WTC11 (cell line): ENCODE data around the gene NDUFS2. TPM values are rescaled to one million over a fixed set of nuclear protein-coding genes. Genes with fewer than 3 reads are reported as not detected.

Experiments
- ATAC-seq: fragments of 200-7000 bp; cut with Tn5 transposase; 2 replicates; pipeline ENCODE4 v1.10.0; 2021; ENCODE audit warnings: mild to moderate bottlenecking, moderate library complexity
- CTCF ChIA-PET: fragments of 300-600 bp; sonication (Branson Sonifier 250); formaldehyde crosslinking; loops from one replicate; lab custom pipeline; 2021; ENCODE audit warnings: antibody characterized with exemption; lab: Charles Lee
- POLR2A ChIA-PET: fragments of 350-600 bp; sonication (Branson Sonifier 250); formaldehyde crosslinking; loops from one replicate; lab custom pipeline; 2021; ENCODE audit warnings: antibody characterized with exemption; lab: Charles Lee
- DNase-seq: peaks from one replicate; pipeline ENCODE4 v3.0.0; 2021; ENCODE audit warnings: low spot score
- H3K27ac Mint-ChIP-seq: 2 replicates; pipeline ENCODE4 v1.8.0; 2021; ENCODE audit warnings: mixed read lengths
- H3K27me3 Mint-ChIP-seq: 2 replicates; pipeline ENCODE4 v1.8.0; 2021; ENCODE audit warnings: low read depth, mild to moderate bottlenecking, moderate library complexity, mixed read lengths
- H3K36me3 Mint-ChIP-seq: 2 replicates; pipeline ENCODE4 v1.8.0; 2021; ENCODE audit warnings: mixed read lengths
- H3K4me1 Mint-ChIP-seq: 2 replicates; pipeline ENCODE4 v1.8.0; 2022; ENCODE audit warnings: mixed read lengths
- H3K4me3 Mint-ChIP-seq: 2 replicates; pipeline ENCODE4 v1.8.0; 2021; ENCODE audit warnings: mild to moderate bottlenecking, moderate library complexity, mixed read lengths
- H3K9me3 Mint-ChIP-seq: 2 replicates; pipeline ENCODE4 v1.8.0; 2021; ENCODE audit warnings: mixed read lengths
- CDX4 ChIP-seq: fragments of 250-450 bp; sonication (Bioruptor Pico); IDR thresholded peaks from 2 replicates; pipeline ENCODE4 v1.9.0; 2021; ENCODE audit warnings: moderate library complexity, mild to moderate bottlenecking, inconsistent platforms, borderline replicate concordance
- E2F4 ChIP-seq: sonication (generic); formaldehyde crosslinking; IDR thresholded peaks from 2 replicates; pipeline ENCODE4 v1.8.1; 2022; ENCODE audit warnings: low read depth, mild to moderate bottlenecking, moderate library complexity, missing genetic modification reagents, borderline replicate concordance
- FOXP1 ChIP-seq: sonication (generic); formaldehyde crosslinking; IDR thresholded peaks from 2 replicates; pipeline ENCODE4 v1.8.0; 2022; ENCODE audit warnings: missing genetic modification reagents, mild to moderate bottlenecking, moderate library complexity, borderline replicate concordance
- FOXP4 ChIP-seq: sonication (generic); formaldehyde crosslinking; IDR thresholded peaks from 2 replicates; pipeline ENCODE4 v1.8.0; 2022; ENCODE audit warnings: mild to moderate bottlenecking, missing genetic modification reagents
- GRHL2 ChIP-seq: fragments of 250-450 bp; sonication (Bioruptor Pico); IDR thresholded peaks from 2 replicates; pipeline ENCODE4 v1.8.0; 2022; ENCODE audit warnings: mild to moderate bottlenecking, moderate library complexity; ENCODE audit not compliant: insufficient replicate concordance, severe bottlenecking
- GTF2I ChIP-seq: fragments of 250-450 bp; sonication (Bioruptor Pico); conservative IDR thresholded peaks from 2 replicates; pipeline ENCODE4 v1.4.0; 2021; ENCODE audit warnings: mild to moderate bottlenecking
- IRF1 ChIP-seq: sonication (generic); formaldehyde crosslinking; IDR thresholded peaks from 2 replicates; pipeline ENCODE4 v1.8.0; 2023; ENCODE audit warnings: missing genetic modification reagents
- NFATC4 ChIP-seq: fragments of 250-450 bp; sonication (Bioruptor Pico); IDR thresholded peaks from 2 replicates; pipeline ENCODE4 v1.9.0; 2021; ENCODE audit warnings: mild to moderate bottlenecking
- PRRX2 ChIP-seq: fragments of 250-450 bp; sonication (Bioruptor Pico); IDR thresholded peaks from 2 replicates; pipeline ENCODE4 v1.8.0; 2021; ENCODE audit warnings: mild to moderate bottlenecking
- SMAD4 ChIP-seq: sonication (generic); formaldehyde crosslinking; IDR thresholded peaks from 2 replicates; pipeline ENCODE4 v1.8.0; 2022; ENCODE audit warnings: mild to moderate bottlenecking, missing genetic modification reagents
- SP1 ChIP-seq: sonication (generic); formaldehyde crosslinking; conservative IDR thresholded peaks from 2 replicates; pipeline ENCODE4 v1.8.1; 2022; ENCODE audit warnings: missing genetic modification reagents
- ZMAT4 ChIP-seq: fragments of 250-450 bp; sonication (Bioruptor Pico); IDR thresholded peaks from 2 replicates; pipeline ENCODE4 v1.9.0; 2021; ENCODE audit warnings: mild to moderate bottlenecking
- ZNF121 ChIP-seq: sonication (generic); formaldehyde crosslinking; IDR thresholded peaks from 2 replicates; pipeline ENCODE4 v1.8.0; 2023; ENCODE audit warnings: missing genetic modification reagents
- ZNF425 ChIP-seq: fragments of 250-450 bp; sonication (Bioruptor Pico); conservative IDR thresholded peaks from 2 replicates; pipeline ENCODE4 v1.9.0; 2021; ENCODE audit warnings: mild to moderate bottlenecking
- total RNA-seq: library from RNA; stranded (reverse); gene quantifications from 3 replicates; pipeline ENCODE4 v1.2.3, GENCODE V29; 2021

Gene NDUFS2
- total RNA-seq, 1 experiment from 2014 or later, result 108 TPM

GRCh38 chr1:161201836-161202712, at the start of gene NDUFS2 (continued):
- TF ChIP-seq E2F4, result no peak
- TF ChIP-seq GTF2I (CRISPR knock-in tag), result no peak
- no peak for TF ChIP-seq IRF1 (CRISPR knock-in tag)
- TF ChIP-seq SMAD4 (CRISPR knock-in tag), result no peak
- TF ChIP-seq FOXP1, result peak; percentile 65; the same call in 1 of the 2 replicates
- TF ChIP-seq ZMAT4, result no peak
- TF ChIP-seq ZNF425 (CRISPR knock-in tag), result no peak
- TF ChIP-seq PRRX2 (CRISPR knock-in tag), result no peak
- no peak for TF ChIP-seq CDX4 (CRISPR knock-in tag)
- no peak for TF ChIP-seq NFATC4 (CRISPR knock-in tag)
- peak; percentile 68 for TF ChIP-seq SP1
- peak; percentile 62; the same call in 1 of the 2 replicates for TF ChIP-seq FOXP4 (CRISPR knock-in tag)

GRCh38 chr1:161153176-161153575, 49.0 kb upstream of the NDUFS2 start:
- TF ChIP-seq GRHL2 (CRISPR knock-in tag) (no peak), ZNF121 (no peak)

More at GRCh38 chr1:161153176-161153575, 49.0 kb upstream of the NDUFS2 start:
- H3K27ac Mint-ChIP-seq, result peak overlapping the region; percentile 77
- DNase-seq (no peak), ATAC-seq (no peak)
- H3K9me3 Mint-ChIP-seq, result no peaks in the 10 kb centered on the region
- H3K27me3 Mint-ChIP-seq, result no peaks in the 10 kb centered on the region
- POLR2A ChIA-PET, result interaction anchor here (1.0 to 1.4 kb wide), 4 partner anchors 13 to 131 kb away, joined by 3 to 13 read pairs (median 6); partner anchors contain the start of genes B4GALT3, DEDD and PPOX
- H3K36me3 Mint-ChIP-seq, result peaks cover 7% of the 10 kb centered on the region
- CTCF ChIA-PET, result interaction anchor here (0.9 to 2.7 kb wide), 3 partner anchors 12 to 108 kb away, joined by 3 to 18 read pairs (median 4); partner anchors contain the start of genes DEDD, PPOX and USF1
- peaks cover 10% of the 10 kb centered on the region for H3K4me1 Mint-ChIP-seq
- H3K4me3 Mint-ChIP-seq, result peak overlapping the region; percentile 99
